ENCODE data around the gene APELA.
A peak's percentile ranks its signal among the peaks of the same experiment; 100 is the strongest.
"Not testable (repeated sequence)": the region's sequence is repeated elsewhere in the genome, so short reads cannot be mapped to it uniquely, and the experiment has no call there.

APELA gene

DNA sequence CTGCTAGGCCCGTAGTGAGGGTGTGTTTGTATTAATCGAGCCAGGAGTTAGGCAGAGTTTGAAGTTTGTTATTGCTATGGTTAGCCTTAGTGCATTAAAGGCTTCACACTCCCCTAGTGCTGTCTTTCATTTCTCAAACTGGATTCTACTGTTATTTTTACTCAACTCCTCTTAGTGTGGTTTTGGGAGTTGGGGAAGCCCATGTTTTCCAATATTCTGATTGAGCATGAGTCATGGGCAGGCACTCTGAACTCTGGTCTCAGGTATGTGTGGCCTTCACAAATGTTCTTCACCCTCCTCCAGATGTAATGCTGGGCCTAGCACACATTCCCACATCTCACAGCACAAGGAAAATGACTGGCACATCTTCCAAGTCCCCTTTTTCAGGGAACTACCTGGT is 50.1 kb downstream of the APELA start:
- DNase-seq = not testable (repeated sequence)

DNA sequence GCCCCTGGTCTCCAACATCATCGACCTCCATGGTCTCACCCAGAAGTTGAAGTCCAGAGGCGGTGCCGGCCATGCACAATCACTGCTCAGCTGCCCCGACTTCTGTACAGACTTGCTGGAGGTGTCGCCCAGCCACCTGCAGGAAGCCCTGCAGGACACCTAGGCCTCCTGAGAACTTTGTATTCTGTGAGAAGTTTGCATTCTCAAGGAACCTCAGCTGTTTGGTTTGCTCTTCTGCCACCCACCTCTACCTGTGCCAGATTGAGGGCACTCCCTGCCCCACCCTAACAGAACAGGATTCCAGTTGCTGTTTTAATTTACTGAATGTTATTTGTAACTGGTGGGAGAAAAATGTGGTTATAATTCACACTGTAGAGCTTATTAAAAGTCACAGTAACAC is 53.7 kb downstream of the APELA start:
- DNase-seq = no peak

DNA sequence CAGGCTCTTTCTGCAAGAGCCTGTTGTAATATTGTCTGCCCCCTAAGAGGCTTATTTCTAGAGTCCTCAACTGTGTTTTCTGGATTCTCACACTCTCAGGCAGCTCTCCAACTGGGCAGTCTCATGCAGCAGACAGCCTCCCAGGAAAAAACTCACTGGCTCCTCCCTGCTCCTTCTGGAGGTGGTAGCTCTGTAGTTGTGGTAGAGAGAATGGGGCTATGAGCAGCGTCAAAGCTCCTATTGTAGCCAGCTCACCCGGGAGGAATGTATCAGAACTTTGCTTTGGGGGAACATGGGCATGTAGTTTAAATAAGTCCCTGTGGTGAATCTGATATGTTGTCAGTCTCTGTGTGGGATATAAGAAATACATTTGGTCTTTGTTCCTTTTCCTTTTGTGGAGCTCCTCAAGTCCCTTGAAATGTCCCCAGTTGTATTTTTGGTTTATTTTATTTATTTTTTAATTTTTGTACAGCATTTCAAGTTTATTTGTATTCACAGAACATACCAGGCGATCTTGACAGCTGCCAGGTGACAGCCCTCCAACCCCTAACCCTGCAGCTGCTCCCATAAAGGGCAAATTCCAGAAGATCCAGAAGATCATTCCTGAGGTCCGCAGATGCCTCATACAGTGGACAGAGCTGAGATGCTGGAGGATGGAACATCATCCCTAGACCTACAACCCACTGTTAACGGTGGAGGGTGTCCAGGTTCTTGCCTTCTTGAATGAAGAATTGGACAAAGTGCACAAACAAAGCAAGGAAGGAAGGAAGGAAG is 54.8 kb downstream of the APELA start:
- no peak for DNase-seq

DNA sequence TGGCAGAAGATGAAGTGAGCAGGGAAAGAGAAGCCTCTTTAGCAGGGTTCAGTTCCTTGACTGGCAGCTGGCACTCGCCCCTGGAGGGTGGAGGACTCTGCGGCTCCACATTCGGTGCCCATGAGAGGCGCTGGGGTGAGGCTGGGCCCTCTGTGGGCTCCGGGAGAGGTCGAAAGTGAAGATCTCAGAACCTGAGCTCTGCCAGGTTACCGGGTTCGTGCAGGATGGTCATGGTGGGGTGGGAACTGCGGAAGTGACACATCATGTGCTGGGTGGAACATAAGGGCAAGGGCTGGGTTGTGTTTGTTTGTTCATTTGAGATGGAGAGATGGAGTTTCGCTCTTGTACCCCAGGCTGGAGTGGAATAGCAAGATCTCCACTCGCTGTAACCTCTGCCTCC is 56.3 kb downstream of the APELA start:
- DNase-seq = no peak

DNA sequence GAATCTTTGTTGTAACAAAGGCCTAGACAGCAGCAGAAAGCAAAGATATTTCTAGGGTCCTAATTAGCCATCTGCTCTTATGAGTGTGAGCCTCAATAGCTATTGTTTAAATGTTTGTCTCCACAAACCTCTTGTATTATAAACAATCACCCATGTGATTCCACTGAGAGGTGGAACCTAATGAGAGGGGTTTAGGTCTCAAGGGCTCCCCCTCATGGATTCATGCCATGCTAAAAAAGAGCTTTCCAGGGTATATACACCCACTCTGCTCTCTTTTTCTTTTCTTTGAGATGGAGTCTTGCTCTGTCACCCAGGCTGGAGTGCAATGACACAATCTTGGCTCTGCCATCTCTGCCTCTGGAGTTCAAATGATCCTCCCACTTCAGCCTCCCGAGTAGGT is 58.4 kb downstream of the APELA start:
- no peak for DNase-seq

DNA sequence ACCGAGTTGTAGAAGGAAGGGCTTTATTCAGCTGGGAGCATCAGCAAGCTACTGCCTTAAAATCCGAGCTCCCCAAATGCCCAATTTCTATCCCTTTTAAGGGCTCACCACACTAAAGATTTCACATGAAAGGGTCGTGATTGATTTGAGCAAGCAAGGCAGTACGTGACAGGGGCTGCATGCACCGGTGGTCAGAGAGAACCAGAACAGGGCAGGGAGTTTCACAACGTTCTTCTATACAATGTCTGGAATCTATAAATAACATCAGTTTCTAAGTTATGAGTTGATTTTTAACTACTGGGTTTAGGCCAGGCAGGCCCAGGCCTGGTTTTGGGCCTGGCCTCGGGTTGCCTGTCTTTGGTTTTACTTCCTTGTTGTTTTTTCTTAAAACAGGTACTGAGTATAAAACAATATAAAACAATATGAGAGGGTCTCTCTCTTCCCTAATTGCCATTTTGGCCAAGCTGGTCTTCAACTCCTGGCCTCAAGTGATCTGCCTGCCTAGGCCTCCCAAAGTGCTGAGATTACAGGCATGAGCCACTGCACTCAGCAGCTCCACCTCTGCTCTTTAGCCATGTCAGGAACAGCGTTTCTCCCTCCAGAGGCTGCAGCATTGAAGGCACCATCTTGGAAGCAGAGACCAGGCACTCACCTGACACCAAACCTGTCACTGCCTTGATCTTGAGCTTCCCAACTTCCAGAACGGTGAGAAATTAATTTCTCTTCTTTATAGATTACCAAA is 59.1 kb downstream of the APELA start:
- not testable (repeated sequence) for DNase-seq

DNA sequence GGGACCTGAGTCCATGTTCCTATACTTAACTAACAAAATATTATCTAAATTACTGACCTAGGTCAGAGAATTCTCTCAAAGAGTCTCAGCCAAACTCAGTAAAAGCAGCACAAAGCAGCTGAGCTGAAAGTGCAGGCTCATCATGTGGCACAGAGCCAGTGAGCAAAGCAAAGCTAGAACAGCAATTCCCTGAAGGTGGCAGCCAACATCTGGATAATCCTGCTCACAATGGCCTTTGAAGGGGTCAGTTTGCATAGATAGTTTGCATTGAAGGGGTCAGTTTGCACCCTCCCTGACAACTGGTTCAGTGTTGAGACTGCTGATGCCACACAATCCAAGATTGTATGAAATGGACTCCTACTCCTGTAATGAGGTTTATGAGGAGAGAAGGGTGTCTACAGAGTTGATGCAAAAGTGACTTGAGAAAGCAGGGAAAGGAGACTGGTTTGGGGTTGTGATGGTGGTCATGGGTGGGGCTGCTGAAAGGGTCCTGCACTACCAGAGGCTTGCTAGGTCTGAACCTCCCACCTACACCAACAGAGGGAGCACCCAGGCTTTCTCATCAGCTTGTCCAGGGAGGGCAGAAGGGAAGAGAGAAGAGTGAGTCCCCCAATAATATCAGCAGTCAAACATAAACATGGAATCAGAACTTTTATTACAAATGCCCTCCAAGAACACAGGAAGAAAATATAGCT is 60.7 kb downstream of the APELA start:
- DNase-seq = peak; percentile 81

DNA sequence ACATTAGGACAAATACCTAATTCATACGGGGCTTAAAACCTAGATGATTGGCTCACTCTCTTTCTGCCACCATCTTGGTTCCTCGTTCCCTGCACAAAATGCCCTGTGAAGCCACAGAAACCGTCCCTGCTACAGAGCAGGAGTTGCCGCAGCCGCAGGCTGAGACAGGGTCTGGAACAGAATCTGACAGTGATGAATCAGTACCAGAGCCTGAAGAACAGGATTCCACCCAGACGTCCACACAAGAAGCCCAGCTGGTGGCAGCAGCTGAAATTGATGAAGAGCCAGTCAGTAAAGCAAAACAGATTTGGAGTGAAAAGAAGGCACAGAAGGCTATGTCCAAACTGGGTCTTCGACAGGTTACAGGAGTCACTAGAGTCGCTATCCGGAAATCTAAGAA is 66.2 kb downstream of the APELA start:
- no peak for DNase-seq

DNA sequence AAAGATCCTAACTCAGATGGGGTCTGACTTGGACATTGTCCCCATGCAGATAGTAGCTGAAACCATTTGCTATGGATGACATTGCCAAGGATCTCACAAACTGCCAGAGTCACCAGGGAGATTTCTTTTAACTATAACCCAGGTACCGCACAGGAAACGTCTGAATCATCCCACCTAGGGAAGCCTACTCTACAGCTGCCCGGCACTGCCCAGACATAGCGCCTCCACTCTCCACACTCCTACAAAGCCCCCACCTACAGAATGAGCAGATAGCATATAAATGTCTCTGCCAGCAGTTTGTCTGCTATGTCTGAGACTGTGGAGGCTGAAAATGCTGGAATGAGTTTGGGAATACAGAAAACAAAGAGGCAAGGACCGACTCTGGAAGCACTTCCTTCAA is 68.2 kb downstream of the APELA start:
- DNase-seq = no peak

DNA sequence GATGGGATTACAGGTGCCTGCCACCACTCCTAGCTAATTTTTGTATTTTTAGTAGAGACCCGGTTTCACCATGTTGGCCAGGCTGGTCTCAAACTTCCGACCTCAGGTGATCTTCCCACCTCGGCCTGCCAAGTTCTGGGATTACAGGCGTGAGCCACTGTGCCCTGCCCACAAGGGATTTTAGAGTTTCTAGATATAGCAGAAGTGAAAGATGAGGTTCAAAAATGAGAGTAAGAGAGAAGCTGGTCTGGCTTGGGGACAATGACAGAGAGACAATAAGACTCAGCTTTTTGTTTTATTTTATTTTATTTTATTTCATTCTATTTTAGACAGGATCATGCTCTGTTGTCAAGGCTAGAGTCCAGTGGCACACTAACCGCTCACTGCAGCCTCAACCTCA is 69.8 kb downstream of the APELA start:
- DNase-seq = no peak
